Left ventricle myocardium superior (tissue), 1 donor: Measurements from ENCODE around the gene MGAT4A. TPM values are rescaled to one million over a fixed set of nuclear protein-coding genes. Genes with fewer than 3 reads are reported as not detected.
"Not testable (repeated sequence)": the region's sequence is repeated elsewhere in the genome, so short reads cannot be mapped to it uniquely, and the experiment has no call there.

Experiments used
- ATAC-seq: fragments of 200-7000 bp; cut with Tn5 transposase; one replicate; pipeline ENCODE4 v1.9.1; 2020; ENCODE audit warnings: mild to moderate bottlenecking, moderate library complexity
- DNase-seq: peaks from one replicate; pipeline ENCODE4 v3.0.0-alpha.2; 2020
- intact Hi-C: fragments of 100-400 bp; cut with micrococcal nuclease; formaldehyde crosslinking; loops from one replicate; pipeline ENCODE4 v1.11.0; 2022
- total RNA-seq: library from RNA; stranded (reverse); fragmentation: NEBNext Ultra II Directional; extraction: Animal tissue kit (Norgen Biotek cat#: 25700); gene quantifications from one replicate; pipeline ENCODE4 v1.2.1, GENCODE V29; 2021
- donor health status: DM: no; HTN: yes; CAD: no; lungs with severe emphysema.

MGAT4A gene
- total RNA-seq, 1 donor from 2014 or later, result 18.8 TPM

DNA sequence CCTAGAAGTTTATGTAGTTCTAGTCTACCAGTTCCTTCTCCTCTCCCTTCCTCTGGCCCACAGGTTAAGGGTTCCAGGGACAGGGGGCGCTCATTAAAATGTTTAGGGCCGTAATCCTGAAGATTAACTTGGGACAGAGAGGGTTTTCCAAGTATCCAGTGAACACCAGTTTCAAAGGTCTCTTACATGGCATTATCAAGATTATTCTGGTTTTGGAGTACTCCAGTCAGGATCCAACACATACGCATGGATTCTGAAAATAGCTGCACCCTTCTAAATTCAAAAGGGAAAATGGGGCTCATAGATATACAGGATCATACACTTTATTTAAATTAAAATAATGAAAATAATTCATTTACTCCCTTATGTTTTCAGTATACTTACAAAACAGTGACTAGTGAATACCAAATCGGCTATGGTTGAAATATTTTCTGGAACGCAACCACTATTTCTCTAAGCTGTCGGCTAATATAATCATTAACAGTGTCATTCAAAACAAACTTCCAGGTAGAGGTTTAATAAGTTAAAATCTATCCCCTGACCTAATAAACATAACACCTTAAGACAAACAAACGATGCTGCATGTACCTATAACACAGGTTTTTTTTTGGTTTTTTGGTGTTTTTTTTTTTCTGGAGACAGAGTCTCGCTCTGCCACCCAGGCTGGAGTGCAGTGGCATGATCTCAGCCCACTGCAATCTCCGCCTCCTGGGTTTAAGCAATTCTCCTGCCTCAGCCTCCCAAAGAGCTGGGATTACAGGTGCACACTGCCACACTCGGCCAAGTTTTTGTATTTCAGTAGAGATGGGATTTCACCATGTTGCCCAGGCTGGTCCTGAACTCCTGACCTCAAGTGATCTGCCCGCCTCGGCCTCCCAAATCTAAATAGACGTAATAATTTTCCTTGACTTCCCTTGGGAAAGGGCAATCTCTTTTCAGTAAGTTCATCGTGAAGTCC lies 44.7 kb downstream of the MGAT4A start:
- ATAC-seq, result no peak
- DNase-seq, result no peak
- intact Hi-C loops, result no loop called here

DNA sequence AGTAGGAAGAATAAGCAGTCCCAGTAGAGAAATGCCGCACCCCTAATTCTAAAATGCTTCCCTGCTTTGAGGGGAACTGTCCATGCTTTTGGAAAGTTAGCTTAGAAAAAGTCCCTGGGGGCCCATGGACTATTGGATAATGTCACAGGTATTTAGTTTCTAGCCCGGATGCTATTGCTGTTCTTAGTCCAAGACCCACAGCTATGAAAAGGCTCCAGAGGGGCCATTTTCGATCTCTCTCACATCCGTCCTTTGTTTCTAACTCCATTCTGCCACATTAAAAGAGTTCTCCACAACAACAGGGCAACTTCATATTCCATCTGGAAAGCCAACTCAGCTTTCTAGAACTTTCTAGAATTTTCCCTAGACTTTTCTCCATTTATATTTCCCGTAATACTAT lies 47.2 kb downstream of the MGAT4A start:
- no peak for DNase-seq
- peak; percentile 13 for ATAC-seq
- intact Hi-C loops, result no loop called here

DNA sequence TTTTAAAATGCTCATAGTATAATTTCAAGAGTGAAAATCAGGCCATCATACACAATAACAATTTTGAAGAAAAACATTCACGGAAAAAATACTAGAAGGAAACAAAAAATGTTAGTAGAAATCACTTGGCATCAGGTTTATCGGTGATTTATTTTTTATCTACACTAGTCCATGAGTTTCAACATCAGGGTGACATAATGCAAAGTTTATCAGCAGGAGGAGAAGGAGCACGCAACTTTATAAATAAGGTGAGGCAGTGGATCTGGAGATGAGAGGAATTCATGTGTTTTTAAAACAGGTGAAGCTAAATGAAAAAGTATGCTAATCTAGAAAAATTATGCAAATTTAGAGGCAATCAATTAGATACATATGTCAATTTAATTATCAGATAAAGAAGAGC lies 54.2 kb downstream of the MGAT4A start:
- ATAC-seq (no peak), DNase-seq (no peak)
- intact Hi-C loops, result no loop called here

DNA sequence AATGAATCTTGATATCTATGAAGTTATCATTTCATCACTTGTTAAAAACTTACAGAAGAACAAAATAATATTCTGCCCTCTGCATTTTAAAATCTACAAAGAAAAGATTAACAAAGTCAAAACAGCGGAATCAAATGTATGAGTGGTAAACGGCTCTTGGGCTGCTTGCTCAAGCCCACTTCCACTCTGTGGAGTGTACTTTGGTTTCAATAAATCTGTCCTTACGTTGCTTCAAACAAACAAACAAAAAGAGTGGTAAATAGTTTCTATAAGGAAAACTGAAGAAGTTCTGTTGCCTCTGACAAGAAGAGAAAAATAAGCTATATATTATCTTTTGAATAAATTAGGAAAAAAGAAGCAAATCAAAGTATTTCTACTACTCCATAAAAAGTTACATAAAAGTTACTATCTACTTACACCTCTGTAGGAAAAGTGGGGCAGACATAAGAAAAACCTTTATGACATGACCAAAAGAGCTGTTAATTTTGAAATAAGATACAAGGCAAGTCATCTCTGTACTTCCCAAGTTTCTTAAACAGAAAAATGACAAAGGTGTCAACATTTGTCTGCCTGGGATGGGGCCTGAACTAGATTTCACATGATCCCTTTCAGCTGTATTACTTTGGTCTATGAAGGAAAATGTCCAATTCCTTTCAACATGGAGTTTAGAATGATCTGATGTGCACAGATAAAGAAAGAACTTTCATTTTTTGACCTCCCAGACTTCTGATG lies 56.5 kb downstream of the MGAT4A start:
- intact Hi-C loops, result no loop called here
- ATAC-seq, result no peak
- DNase-seq, result no peak

DNA sequence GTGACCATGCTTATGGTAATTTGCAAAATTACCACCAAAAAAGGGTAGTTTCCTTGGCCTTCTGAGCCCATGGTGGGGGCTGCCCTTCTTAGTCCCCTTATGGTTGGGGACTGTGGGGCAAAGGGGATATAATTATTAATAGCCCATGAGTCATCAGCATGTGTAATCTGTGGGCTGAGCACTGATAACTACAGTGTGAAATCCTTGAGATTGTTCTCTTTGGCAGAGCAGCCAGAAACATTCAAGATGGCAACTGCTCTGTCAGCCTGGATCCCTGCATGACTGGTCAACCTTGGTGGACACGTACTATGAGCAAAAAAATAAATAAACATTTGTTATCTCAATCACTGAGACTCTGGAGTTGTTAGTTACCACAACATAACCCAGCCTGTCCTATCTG lies 61.3 kb downstream of the MGAT4A start:
- DNase-seq (no peak), ATAC-seq (peak; percentile 77)
- intact Hi-C loops, result no loop called here

DNA sequence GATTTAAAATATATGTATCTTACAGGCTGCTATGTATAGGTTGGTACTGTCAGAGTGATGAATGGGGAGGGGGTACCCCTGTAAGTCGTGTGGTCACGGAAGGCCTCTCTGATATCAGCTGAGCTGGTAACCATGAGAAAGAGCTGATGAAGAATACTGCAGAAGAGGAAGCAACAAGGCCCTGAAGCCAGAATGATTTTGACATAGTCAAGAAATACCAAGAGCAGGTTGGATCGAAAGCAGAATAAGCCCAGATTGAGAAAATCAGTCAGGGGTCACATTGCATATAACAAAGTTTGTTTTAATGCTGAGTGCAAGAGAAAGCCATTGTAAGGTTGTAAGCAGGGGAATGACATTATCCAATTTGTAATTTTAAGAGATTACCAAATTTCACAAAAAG lies 65.3 kb downstream of the MGAT4A start:
- DNase-seq (no peak), ATAC-seq (no peak)
- intact Hi-C loops, result no loop called here

DNA sequence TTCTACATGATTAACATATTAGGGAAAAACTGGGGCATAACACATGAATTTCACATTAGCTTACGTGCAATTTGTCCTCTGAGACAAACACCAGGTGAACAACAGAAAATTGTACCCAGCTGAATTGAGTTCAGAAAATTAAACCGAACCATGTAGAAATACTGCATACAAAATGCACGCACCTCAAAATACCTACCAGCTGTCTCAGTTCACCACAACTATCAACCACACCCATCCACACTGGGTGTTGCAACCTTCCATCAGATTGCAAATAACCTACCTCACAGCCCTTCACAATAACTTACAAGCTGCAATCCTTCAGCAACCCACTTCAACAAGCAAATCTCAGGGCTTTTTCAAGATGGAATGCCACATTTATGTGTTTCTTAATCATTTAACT lies 66.6 kb downstream of the MGAT4A start:
- intact Hi-C loops, result no loop called here
- ATAC-seq (no peak), DNase-seq (no peak)

DNA sequence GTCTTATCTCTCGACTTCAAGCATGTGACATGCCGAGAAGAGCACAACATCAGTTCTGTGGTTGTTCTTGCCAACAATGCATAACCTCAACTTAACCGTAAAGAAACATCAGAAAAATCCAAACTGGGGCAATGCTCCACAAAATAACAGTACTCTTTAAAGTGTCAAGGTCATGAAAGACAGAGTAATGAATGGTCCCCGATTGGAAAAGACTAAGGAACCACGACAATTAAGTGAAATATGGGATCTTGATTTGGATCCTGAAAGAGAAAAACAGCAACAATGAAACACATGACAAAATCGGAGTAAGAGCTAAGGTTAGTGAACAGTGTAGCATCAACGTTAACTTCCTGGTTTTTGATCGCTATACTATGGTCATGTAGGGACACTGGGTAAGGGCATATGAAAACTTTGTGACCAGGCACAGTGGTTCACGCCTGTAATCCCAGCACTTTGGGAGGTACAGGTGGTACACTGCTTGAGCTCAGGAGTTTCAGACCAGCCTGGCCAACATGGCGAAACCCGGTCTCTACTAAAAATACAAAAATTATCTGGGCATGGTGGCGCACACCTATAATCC lies 67.3 kb downstream of the MGAT4A start:
- ATAC-seq, result no peak
- intact Hi-C loops, result no loop called here
- no peak for DNase-seq

DNA sequence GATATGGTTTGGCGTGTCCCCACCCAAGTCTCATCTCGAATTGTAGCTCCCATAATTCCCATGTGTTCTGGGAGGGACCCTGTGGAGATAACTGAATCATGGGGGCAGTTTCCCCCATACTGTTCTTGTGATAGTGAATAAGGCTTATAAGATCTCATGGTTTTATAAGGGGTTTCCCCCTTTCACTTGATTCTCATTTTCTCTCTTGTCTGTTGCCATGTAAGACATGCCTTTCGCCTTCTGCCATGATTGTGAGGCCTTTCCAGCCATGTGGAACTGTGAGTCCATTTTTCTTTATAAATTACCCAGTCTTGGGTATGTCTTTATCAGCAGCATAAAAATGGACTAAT lies 71.5 kb downstream of the MGAT4A start:
- DNase-seq, ATAC-seq, intact Hi-C loops: not testable (repeated sequence)

DNA sequence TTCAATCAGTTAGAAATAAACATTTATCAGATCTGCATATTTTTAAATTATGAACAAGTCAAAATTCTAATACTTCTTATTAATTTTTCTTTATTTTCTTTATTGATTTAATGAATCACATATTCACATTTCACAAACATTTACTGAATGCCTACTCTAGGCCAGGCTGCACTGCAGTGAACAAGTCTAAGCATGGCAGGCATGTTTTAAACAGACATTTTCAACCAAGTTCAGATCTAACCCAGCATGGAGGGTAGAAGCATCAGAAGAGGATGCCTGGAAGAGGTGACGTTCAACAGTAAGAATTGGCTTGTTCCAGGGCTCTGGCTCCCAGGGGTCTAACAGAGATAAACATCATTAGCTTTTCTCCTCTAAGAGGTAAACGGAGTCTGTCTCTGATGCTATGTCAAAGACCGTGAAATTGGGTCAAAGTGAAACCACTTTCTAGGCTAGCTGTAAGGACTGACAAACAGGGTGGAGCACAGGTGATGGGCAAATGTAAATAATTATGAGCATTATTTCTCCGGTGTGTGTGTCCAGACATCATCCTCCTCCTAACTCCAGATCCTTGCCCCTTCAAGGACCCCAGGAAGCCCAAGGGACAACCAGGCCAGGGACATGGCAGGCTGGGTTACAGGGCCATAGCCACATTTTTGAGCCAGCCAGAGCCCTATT lies 72.0 kb downstream of the MGAT4A start:
- intact Hi-C loops, result no loop called here
- no peak for DNase-seq
- no peak for ATAC-seq

DNA sequence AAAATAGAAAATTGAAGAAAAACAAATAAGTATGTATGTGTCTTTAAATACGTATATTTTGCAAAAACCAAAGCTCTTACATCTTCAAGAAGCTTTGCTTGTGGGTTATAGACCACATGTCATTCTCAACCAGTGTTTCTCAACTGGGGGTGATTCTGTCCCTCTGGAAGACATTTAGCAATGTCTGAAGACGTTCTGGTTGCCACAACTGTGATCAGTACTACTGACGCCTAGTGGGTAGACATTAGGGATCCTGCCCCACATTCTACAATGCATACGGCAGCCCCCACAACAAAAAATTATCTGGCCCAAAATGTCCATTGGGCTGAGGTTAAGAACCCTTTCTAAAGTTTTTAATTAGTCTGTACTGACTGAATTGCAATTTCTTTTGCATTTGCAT lies 74.1 kb downstream of the MGAT4A start:
- intact Hi-C loops, result no loop called here
- no peak for DNase-seq

DNA sequence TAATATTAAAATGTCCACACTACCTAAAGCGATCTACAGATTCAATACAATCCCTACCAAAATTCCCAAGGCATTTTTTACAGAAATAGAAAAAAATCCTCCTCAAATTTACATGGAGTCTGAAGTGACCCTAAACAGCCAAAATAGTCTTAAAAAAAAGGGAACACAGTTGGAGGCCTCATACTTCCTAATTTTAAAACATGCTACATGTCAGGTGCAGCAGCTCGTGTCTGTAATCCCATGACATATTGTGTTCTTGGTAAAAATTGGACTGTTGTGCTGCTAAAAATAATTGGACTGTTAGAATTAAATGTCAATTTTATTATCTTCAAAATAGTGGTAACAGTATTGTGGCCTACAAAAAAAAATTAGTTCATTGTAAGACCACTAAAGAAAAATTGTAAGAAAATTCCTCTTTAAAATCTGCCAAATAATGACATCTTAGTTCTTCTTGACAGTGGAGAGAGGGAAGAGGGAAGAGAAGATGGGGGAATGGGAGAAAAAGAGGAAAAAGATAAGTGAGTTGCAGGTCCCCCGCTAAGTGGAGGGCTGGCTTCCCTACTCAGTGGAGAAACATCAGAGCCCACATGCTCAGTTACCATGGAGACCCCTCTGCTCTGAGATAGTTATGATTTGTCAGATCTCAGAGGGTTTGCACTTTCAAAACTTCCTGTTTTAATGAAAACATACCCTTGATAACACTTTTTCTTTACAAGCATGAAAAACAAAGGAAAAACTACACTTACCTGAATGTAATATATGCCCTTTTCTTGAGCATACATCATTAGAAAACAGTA lies 76.0 kb downstream of the MGAT4A start:
- DNase-seq (no peak), ATAC-seq (no peak)
- intact Hi-C loops, result no loop called here

More for the DNA sequence above, 74.1 kb downstream of the MGAT4A start:
- no peak for ATAC-seq

DNA sequence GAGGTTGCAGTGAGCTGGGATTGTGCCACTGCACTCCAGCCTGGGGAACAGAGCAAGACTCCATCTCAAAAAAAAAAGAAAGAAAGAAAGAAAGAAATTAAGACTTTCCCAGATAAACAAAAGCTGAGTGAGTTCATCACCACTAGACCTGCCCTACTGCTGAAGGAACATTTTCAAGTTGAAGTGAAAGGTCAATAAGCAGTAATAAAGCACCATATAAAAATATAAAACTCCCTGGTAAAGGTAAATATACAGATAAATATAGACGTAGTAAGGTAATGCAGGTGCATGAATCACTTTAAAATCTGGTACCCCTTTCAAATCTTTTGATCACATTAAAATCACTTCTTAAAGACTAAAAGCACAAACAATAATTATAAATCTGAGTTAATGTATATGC lies 79.9 kb downstream of the MGAT4A start:
- ATAC-seq (no peak), DNase-seq (no peak)
- intact Hi-C loops, result loop anchor here (2.0 kb wide), 1 partner anchor 186 kb away; no protein-coding TSS in a partner anchor

DNA sequence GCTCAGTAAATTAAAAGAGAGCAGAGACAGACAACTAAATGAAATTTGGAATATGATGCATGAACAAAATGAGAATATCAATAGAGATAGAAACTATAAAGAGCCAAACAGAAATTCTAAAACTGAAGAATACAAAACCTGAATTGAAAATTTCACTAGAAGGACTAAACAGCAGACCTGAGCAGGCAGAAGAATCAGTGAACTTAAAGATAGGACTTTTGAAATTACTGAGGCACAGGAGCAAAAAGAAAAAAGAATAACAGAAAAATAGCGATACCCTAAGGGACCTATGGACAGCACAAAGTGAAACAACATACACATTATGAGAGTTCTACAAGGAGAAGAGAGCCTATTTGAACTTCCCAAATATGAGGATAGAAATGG lies 80.9 kb downstream of the MGAT4A start:
- no peak for DNase-seq
- no peak for ATAC-seq
- intact Hi-C loops, result loop anchor here (2.0 kb wide), 1 partner anchor 187 kb away; no protein-coding TSS in a partner anchor

DNA sequence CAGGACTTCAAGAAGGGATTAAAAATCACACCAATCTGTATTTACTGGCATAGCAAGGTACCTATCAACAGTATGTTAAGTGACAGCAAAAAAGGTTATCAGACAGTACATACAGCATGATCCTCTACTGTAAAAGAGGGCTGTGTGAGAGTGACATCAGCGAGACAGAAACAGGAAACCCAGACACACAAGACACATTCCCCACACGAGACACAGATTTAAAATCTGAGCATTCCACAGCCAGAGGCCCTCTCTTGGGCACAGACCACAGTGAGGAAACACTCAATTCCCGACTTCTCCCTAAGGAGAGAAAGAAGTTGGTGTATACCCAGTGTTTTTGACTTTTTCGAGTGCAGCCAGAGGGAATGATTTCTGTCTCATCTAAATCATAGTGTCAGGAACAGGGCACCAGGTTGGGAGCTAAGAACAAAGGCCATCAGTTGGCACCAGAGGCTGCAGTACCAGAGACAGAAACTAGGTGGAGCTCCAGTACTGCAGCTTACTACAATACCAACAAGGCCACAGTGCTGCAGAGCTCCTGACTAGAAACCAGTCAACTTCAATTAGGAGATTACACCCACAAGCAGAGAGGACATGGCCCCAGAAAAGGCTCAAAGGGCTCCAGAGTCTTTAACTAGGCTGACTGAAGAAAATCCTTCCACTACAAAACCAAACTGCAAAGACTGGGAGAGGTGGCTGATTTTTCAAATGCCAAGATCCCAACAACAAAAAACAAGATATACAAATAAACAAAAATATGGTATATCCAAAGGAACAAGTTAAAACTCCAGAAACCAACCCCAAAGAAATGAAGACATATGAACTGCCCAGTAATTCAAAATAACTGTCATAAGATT lies 81.6 kb downstream of the MGAT4A start:
- intact Hi-C loops, result no loop called here
- peak; percentile 95 for ATAC-seq
- peak; percentile 50 for DNase-seq

DNA sequence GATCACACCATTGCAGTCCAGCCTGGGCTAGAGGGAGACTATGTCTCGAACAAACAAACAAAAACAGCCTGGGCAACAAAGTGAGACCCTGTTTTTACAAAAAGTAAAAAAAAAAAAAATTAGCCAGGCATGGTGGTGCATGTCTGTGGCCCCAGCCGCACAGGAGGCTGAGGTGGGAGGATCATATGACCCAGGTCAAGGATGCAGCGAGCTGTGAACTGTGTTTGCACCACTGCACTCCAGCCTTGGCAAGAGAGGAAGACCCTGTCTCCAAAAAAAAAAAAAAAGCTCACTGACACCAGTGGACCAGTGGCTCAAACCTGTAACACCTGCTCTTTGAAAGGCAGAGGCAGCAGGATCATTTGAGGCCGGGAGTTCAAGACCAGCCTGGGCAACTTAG lies 82.5 kb downstream of the MGAT4A start:
- DNase-seq, result no peak
- no peak for ATAC-seq

DNA sequence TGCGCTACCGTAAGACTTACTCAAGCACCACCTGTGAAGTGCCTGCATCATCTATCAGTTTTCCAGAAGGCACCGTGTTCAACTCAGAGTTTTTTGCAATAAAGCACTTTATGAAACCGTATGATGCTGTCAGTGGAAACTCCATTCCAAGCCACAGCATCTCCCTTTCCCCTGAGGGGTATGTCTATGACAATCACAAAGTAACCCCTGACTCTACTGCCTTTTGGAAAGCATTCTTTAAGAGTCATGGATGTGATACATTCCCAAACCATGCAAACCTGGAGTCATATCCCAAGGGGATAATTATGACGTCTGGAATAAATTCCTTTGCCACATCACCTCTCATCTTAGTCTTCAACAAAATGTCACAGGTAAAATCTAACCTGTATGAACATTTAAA lies 83.3 kb downstream of the MGAT4A start:
- ATAC-seq (no peak), DNase-seq (no peak)
- intact Hi-C loops, result no loop called here

More for the DNA sequence above, 82.5 kb downstream of the MGAT4A start:
- intact Hi-C loops, result no loop called here
